ENCODE measurements around the gene LIN7B. TPM values are rescaled to one million over a fixed set of nuclear protein-coding genes. Genes with fewer than 3 reads are reported as not detected.
"Not testable (repeated sequence)": the region's sequence is repeated elsewhere in the genome, so short reads cannot be mapped to it uniquely, and the experiment has no call there.

The LIN7B gene
- total RNA-seq, 1 donor from 2014 or later: 32.6 TPM

GRCh38 chr19:49136771-49137171 is 22.6 kb downstream of the LIN7B start:
- TF ChIP-seq CTCF (IDR thresholded peaks at IDR 0.05; ENCODE audit: partially characterized antibody, unreplicated experiment): no peak
- Mint-ChIP-seq H3K27me3 (ENCODE audit: unreplicated experiment) (peaks cover 21% of the 10 kb centered on the region), H3K4me3 (ENCODE audit: unreplicated experiment) (peak overlapping the region; percentile 30), H3K9me3 (ENCODE audit: unreplicated experiment) (peaks cover 14% of the 10 kb centered on the region), H3K4me1 (ENCODE audit: low read depth, unreplicated experiment) (peaks cover 3% of the 10 kb centered on the region), H3K36me3 (ENCODE audit: unreplicated experiment) (peaks cover 12% of the 10 kb centered on the region), H3K27ac (ENCODE audit: unreplicated experiment) (no peak overlapping the region)
- DNase-seq: no peak

- peaks cover 12% of the 10 kb centered on the region for H3K36me3 Mint-ChIP-seq (ENCODE audit: unreplicated experiment)
- TF ChIP-seq CTCF (IDR thresholded peaks at IDR 0.05; ENCODE audit: partially characterized antibody, unreplicated experiment): no peak
- H3K27ac Mint-ChIP-seq (ENCODE audit: unreplicated experiment): no peak overlapping the region
- peak overlapping the region; percentile 42 for H3K4me3 Mint-ChIP-seq (ENCODE audit: unreplicated experiment)
- peaks cover 19% of the 10 kb centered on the region for H3K4me1 Mint-ChIP-seq (ENCODE audit: low read depth, unreplicated experiment)
- H3K9me3 Mint-ChIP-seq (ENCODE audit: unreplicated experiment): peaks cover 15% of the 10 kb centered on the region
- H3K27me3 Mint-ChIP-seq (ENCODE audit: unreplicated experiment): peaks cover 21% of the 10 kb centered on the region
- DNase-seq: no peak
Observed at GRCh38 chr19:49140951-49141350, 26.8 kb downstream of the LIN7B start.

GRCh38 chr19:49141352-49141751 is 27.2 kb downstream of the LIN7B start:
- peak overlapping the region; percentile 42 for H3K4me3 Mint-ChIP-seq (ENCODE audit: unreplicated experiment)
- DNase-seq: no peak
- no peak for TF ChIP-seq CTCF (IDR thresholded peaks at IDR 0.05; ENCODE audit: partially characterized antibody, unreplicated experiment)
- no peak overlapping the region for H3K27ac Mint-ChIP-seq (ENCODE audit: unreplicated experiment)
- peaks cover 21% of the 10 kb centered on the region for H3K27me3 Mint-ChIP-seq (ENCODE audit: unreplicated experiment)
- H3K4me1 Mint-ChIP-seq (ENCODE audit: low read depth, unreplicated experiment): peaks cover 21% of the 10 kb centered on the region
- H3K36me3 Mint-ChIP-seq (ENCODE audit: unreplicated experiment): peaks cover 12% of the 10 kb centered on the region
- peaks cover 16% of the 10 kb centered on the region for H3K9me3 Mint-ChIP-seq (ENCODE audit: unreplicated experiment)

- TF ChIP-seq CTCF (IDR thresholded peaks at IDR 0.05; ENCODE audit: partially characterized antibody, unreplicated experiment): no peak
- Mint-ChIP-seq H3K4me3 (ENCODE audit: unreplicated experiment) (peak overlapping the region; percentile 89), H3K9me3 (ENCODE audit: unreplicated experiment) (peaks cover 16% of the 10 kb centered on the region), H3K27me3 (ENCODE audit: unreplicated experiment) (peaks cover 19% of the 10 kb centered on the region), H3K36me3 (ENCODE audit: unreplicated experiment) (peaks cover under 1% of the 10 kb centered on the region), H3K4me1 (ENCODE audit: low read depth, unreplicated experiment) (peaks cover 21% of the 10 kb centered on the region), H3K27ac (ENCODE audit: unreplicated experiment) (peak overlapping the region; percentile 79)
- DNase-seq: peak; percentile 97
Observed at GRCh38 chr19:49142866-49143335, 28.7 kb downstream of the LIN7B start.

GRCh38 chr19:49145573-49146407 is 31.6 kb downstream of the LIN7B start:
- peak; percentile 96 for TF ChIP-seq CTCF (IDR thresholded peaks at IDR 0.05; ENCODE audit: partially characterized antibody, unreplicated experiment)
- DNase-seq: peak; percentile 92
- H3K36me3 Mint-ChIP-seq (ENCODE audit: unreplicated experiment): no peaks in the 10 kb centered on the region
- peaks cover 24% of the 10 kb centered on the region for H3K4me1 Mint-ChIP-seq (ENCODE audit: low read depth, unreplicated experiment)
- peaks cover 20% of the 10 kb centered on the region for H3K9me3 Mint-ChIP-seq (ENCODE audit: unreplicated experiment)
- H3K27ac Mint-ChIP-seq (ENCODE audit: unreplicated experiment): peak overlapping the region; percentile 88
- peak overlapping the region; percentile 79 for H3K4me3 Mint-ChIP-seq (ENCODE audit: unreplicated experiment)
- H3K27me3 Mint-ChIP-seq (ENCODE audit: unreplicated experiment): peaks cover 19% of the 10 kb centered on the region

- Mint-ChIP-seq H3K4me1 (ENCODE audit: low read depth, unreplicated experiment) (peaks cover 21% of the 10 kb centered on the region), H3K4me3 (ENCODE audit: unreplicated experiment) (peak overlapping the region; percentile 79), H3K9me3 (ENCODE audit: unreplicated experiment) (peaks cover 18% of the 10 kb centered on the region), H3K27me3 (ENCODE audit: unreplicated experiment) (peaks cover 16% of the 10 kb centered on the region)
- not testable (repeated sequence) for DNase-seq; H3K27ac Mint-ChIP-seq (ENCODE audit: unreplicated experiment); H3K36me3 Mint-ChIP-seq (ENCODE audit: unreplicated experiment)
Observed at GRCh38 chr19:49146408-49146770, 32.2 kb downstream of the LIN7B start.

All from glutamatergic neuron (in vitro differentiated cells).